Retinal pigment epithelial cell (primary cell): ENCODE results near the gene LEUTX.

Experiments
- DNase-seq: peaks from one replicate; pipeline ENCODE4 v3.0.0-alpha.2; 2010; ENCODE audit warnings: low read depth
- H3K4me3 ChIP-seq: 2 replicates; pipeline ENCODE4 v1.5.1; 2011; ENCODE audit warnings: mild to moderate bottlenecking, low read length, control low read depth, moderate library complexity
- TF ChIP-seq, protein P1 (sequence below): conservative IDR thresholded peaks from 2 replicates; pipeline ENCODE4 v1.5.1; 2011; ENCODE audit warnings: low read depth, low read length, control low read depth, inconsistent platforms

LEUTX gene

DNA sequence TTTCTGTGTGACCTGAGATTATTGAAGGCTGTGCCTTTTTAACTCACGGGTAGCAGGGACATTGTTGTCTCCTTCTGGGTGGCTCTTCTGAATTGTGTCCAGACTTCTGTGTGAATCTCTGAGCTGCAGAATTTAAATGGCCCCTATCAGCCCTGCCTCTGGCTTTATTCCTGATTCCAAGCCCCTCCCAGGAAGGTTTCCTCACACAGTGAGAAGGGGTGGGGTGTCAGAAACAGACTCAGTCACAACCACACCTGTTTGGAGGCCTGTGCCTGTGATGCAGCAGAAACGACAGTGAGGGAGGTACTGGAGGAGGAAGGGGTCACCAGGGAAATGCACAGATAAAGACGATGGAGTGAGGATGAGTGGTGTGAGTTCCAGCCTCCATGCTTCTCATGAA, 40.8 kb upstream of the LEUTX start, which contains the start of gene CLC:
Gene CLC (minus strand): TSS at position 139 of the 400 bp plus-strand sequence. CDS start 77 bp downstream, at position 62.
- no peak for DNase-seq
- TF ChIP-seq, protein P1, sequence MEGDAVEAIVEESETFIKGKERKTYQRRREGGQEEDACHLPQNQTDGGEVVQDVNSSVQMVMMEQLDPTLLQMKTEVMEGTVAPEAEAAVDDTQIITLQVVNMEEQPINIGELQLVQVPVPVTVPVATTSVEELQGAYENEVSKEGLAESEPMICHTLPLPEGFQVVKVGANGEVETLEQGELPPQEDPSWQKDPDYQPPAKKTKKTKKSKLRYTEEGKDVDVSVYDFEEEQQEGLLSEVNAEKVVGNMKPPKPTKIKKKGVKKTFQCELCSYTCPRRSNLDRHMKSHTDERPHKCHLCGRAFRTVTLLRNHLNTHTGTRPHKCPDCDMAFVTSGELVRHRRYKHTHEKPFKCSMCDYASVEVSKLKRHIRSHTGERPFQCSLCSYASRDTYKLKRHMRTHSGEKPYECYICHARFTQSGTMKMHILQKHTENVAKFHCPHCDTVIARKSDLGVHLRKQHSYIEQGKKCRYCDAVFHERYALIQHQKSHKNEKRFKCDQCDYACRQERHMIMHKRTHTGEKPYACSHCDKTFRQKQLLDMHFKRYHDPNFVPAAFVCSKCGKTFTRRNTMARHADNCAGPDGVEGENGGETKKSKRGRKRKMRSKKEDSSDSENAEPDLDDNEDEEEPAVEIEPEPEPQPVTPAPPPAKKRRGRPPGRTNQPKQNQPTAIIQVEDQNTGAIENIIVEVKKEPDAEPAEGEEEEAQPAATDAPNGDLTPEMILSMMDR, result no peak
- H3K4me3 ChIP-seq, result no peak within 1 kb of the TSS

DNA sequence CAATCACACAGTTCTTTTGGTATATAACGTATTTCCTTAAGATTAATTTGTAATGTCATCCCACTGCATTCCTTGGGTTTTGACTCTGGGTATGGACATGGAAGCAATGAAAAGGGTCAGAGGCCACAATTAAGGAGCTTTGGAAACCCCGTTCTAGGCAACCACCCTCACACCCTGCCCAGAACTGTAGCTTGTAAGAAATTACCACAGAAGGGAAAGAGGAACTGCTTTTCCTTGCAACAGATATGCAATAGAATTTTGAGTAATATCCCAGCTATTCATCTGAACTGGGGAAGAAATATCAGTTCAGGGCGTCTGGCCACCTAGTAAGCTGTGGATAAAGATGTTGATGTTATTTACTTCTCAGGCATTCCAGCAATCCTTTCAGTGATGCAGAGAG, 39.8 kb upstream of the LEUTX start:
- DNase-seq, result no peak
- TF ChIP-seq, protein P1, result no peak
- no peak overlapping the region for H3K4me3 ChIP-seq

DNA sequence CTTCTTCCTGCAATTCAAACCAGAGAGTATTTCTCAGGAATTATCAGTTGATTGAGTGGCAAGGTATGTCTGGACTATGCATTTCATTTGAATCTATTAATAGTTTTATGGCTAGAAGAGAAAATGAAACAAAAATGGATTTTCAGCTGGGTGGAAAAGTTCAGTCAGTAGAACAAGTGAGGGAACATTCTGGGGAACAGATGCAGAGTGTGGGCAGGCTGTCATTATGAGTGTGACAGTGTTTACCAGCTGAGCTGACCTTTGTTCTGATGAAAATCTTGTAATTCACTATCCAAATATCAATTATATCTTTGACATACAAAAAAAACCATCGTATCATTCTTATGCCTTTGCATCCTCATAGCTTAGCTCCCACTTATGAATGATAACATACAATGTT, 38.3 kb upstream of the LEUTX start:
- DNase-seq, result no peak
- TF ChIP-seq, protein P1, result no peak
- H3K4me3 ChIP-seq, result no peak overlapping the region

DNA sequence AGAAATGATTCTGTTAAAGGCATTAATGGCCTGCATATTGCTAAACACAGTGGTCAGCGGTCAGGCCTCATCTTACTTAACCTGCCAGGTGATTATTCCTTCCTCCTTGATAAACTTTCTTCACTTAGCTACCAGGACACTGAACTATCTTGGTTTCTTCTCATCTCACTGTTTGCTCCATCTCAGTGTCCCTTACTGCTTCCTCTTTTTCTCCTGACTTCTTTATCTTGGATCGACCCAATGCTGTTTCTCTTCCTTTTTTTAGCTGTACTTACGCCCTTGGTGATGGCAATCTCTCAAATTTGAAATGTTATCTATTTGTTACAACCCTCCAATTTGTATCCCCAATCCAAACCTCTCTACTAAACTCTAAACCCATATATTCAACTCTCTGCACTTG, 33.0 kb upstream of the LEUTX start:
- no peak overlapping the region for H3K4me3 ChIP-seq
- DNase-seq, result no peak
- TF ChIP-seq, protein P1, result no peak

DNA sequence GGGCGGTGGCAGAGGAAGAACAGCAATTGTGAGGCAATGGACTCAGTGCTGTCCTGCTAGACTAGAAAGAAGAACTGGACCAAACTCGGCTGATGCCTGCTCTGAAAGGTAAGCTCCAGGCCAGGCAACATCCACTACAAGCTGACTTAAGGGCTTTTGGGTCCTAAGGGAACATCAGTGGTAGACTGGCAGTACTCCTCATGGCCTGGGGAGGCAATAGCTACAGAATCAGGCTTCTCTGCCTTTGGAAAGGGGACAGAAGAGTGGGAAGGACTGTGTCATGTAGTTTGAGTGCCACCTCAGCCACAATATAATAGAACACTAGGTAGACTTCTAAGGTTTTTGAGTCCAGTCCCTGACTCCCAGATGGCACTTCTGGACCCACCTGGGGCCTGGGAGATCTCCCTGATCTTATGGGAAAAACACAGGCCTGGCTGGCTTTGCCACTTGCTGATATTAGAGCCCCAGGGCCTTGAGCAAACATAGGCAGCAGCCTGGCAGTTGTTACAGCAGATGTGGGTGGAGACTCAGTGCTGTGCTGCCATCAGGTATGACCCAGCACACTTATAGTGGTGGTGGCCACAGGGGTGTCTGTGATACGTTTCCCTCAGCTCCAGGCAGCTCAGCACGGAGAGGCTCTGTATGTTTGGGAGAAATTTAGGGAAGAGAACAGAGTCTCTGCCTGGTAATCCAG, 31.7 kb upstream of the LEUTX start:
- no peak for DNase-seq
- no peak overlapping the region for H3K4me3 ChIP-seq
- TF ChIP-seq, protein P1, result no peak

DNA sequence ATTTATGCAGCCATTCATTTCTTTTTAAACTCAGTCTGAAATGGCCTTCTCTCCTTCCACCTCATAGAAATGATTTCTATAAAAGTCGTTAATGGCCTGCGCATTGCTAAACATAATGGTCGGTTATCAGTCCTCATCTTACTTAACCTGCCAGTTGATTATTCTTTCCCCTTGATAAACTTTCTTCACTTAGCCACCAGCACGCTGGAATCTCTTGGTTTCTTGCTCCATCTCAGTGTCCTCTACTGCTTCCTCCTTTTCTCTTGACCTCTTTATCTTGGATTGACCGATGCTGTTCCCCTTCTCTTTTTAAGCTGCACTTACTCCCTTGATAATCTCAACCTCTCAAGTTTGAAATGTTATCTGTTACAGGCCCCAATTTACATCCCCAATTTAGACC, 28.7 kb upstream of the LEUTX start:
- TF ChIP-seq, protein P1, result no peak
- DNase-seq, result no peak
- H3K4me3 ChIP-seq, result no peak overlapping the region

DNA sequence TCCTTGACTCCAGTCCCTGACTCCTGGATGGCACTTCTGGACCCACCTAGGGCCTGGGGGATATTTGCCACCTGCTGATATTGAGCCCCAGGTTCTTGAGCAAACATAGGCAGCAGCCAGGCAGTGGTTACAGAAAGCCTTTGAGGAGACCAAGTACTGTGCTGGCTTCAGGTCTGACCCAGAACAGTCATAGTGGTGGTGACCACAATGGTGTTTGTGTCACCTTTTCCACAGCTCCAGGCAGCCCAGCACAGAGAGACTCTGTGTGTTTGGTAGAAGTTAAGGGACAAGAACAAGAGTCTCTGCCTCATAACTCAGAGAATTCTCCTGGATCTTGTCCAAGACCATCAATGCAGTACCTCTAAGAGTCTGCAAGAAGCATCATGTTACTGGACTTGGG, 26.3 kb upstream of the LEUTX start:
- TF ChIP-seq, protein P1, result no peak

More for the DNA sequence above, 26.3 kb upstream of the LEUTX start:
- H3K4me3 ChIP-seq, result no peak overlapping the region
- no peak for DNase-seq
